K562 (cell line): ENCODE measurements around the gene DSTYK. TPM values are rescaled to one million over a fixed set of nuclear protein-coding genes. Genes with fewer than 3 reads are reported as not detected.
A peak's percentile ranks its signal among the peaks of the same experiment; 100 is the strongest.

ENCODE experiments used
- ATF7 ChIP-seq: fragments of 450-650 bp; IDR thresholded peaks from 2 replicates; pipeline ENCODE4 v1.7.1; 2014; ENCODE audit warnings: mild to moderate bottlenecking, moderate library complexity
- DPF2 ChIP-seq: fragments of 450-650 bp; IDR thresholded peaks from 2 replicates; pipeline ENCODE4 v1.6.1; 2016
- HDAC1 ChIP-seq, 2 experiments: fragments of 450-650 bp; IDR thresholded peaks; 2 replicates each; pipeline ENCODE4 v1.6.1; 2016 to 2017; ENCODE audit warnings: inconsistent platforms in 1 of 2, mild to moderate bottlenecking in 1 of 2, moderate library complexity in 1 of 2
- HMG20B ChIP-seq: fragments of 250-450 bp; sonication (Bioruptor Pico); IDR thresholded peaks from 2 replicates; pipeline ENCODE4 v1.5.0; 2021; ENCODE audit warnings: mild to moderate bottlenecking
- MAFG ChIP-seq: fragments of 450-650 bp; conservative IDR thresholded peaks from 2 replicates; pipeline ENCODE4 v1.6.1; 2016; ENCODE audit warnings: missing genetic modification characterization, missing compliant biosample characterization
- MEF2D ChIP-seq: conservative IDR thresholded peaks from 2 replicates; pipeline ENCODE4 v1.6.1; 2016; ENCODE audit warnings: low read depth, missing genetic modification characterization, missing compliant biosample characterization
- NR2C2 ChIP-seq, 2 experiments: fragments of 200-800 bp in 1 of 2; sonication (Bioruptor generic) in 1 of 2; sonication (generic) in 1 of 2; formaldehyde crosslinking in 1 of 2; IDR thresholded peaks; 2 replicates each; pipeline versions ENCODE4 v1.6.1 to v1.8.0; 2016 to 2022; ENCODE audit warnings: mild to moderate bottlenecking in 1 of 2, missing compliant biosample characterization in 1 of 2, missing genetic modification characterization in 1 of 2, missing genetic modification reagents in 1 of 2
- POLR2AphosphoS2 ChIP-seq: IDR thresholded peaks from 2 replicates; pipeline ENCODE4 v1.6.1; 2012; ENCODE audit warnings: low read length, improper control_type of control experiment
- PTBP1 ChIP-seq: fragments of 200-400 bp; formaldehyde crosslinking; IDR thresholded peaks from 2 replicates; pipeline ENCODE4 v1.6.1; 2017; ENCODE audit warnings: low read depth, low read length
- RBM14 ChIP-seq: fragments of 200-400 bp; formaldehyde crosslinking; IDR thresholded peaks from 2 replicates; pipeline ENCODE4 v1.6.1; 2018; ENCODE audit warnings: low read depth, mild to moderate bottlenecking, low read length, moderate library complexity, borderline replicate concordance; ENCODE audit not compliant: insufficient read depth
- SMARCA4 ChIP-seq: fragments of 450-650 bp; IDR thresholded peaks from 2 replicates; pipeline ENCODE4 v1.6.1; 2016
- SREBF2 ChIP-seq: sonication (generic); formaldehyde crosslinking; IDR thresholded peaks from 2 replicates; pipeline ENCODE4 v1.4.0; 2020; ENCODE audit warnings: mild to moderate bottlenecking, missing genetic modification reagents
- TOE1 ChIP-seq, 2 experiments: fragments of 450-650 bp in 1 of 2; sonication (generic) in 1 of 2; formaldehyde crosslinking in 1 of 2; IDR thresholded peaks; 2 replicates each; pipeline versions ENCODE4 v1.7.1 to v1.8.0; 2016 to 2022; ENCODE audit warnings: borderline replicate concordance in 2 of 2, mild to moderate bottlenecking in 2 of 2, antibody characterized with exemption in 1 of 2, inconsistent platforms in 1 of 2, low read depth in 1 of 2, missing genetic modification reagents in 1 of 2, moderate library complexity in 1 of 2
- ZNF407 ChIP-seq: fragments of 450-650 bp; IDR thresholded peaks from 2 replicates; pipeline ENCODE4 v1.6.1; 2016; ENCODE audit warnings: low read depth
- ZNF699 ChIP-seq: fragments of 250-450 bp; sonication (Bioruptor Pico); IDR thresholded peaks from 2 replicates; pipeline ENCODE4 v1.8.0; 2021; ENCODE audit warnings: mild to moderate bottlenecking, moderate library complexity; ENCODE audit not compliant: insufficient replicate concordance
- ZNF79 ChIP-seq: fragments of 250-450 bp; sonication (Bioruptor Pico); IDR thresholded peaks from 2 replicates; pipeline ENCODE4 v1.4.0; 2020; ENCODE audit warnings: low read depth, mild to moderate bottlenecking, moderate library complexity
- polyA plus RNA-seq, 8 experiments: library from polyadenylated mRNA; depleted of rRNA in 4 of 8; stranded (reverse) in 5 of 8; unstranded in 3 of 8; fragments of >200 nt; fragmentation: Nextera tagmentation in 2 of 8; fragmentation: Illumina TruSeq in 1 of 8; extraction: Ambion mirVana in 2 of 8; extraction: Trizol in 1 of 8; gene quantifications; 2 replicates each; pipeline versions ENCODE4 v1.2.1 to v1.2.3, GENCODE V29; 2011 to 2014; ENCODE audit warnings: inconsistent platforms in 1 of 8, missing spikeins in 1 of 8
- total RNA-seq, 7 experiments: library from RNA; depleted of rRNA in 6 of 7; stranded (reverse); fragments of >200 nt in 6 of 7; fragmentation: Illumina TruSeq in 2 of 7; extraction: Trizol in 2 of 7; gene quantifications; 2 replicates each; pipeline versions ENCODE4 v1.2.1 to v1.2.3, GENCODE V29; 2011 to 2021; ENCODE audit warnings: low replicate concordance in 1 of 7
- TF ChIP-seq, protein P1 (sequence below), 2 experiments: fragments of 450-650 bp in 1 of 2; sonication (generic) in 1 of 2; formaldehyde crosslinking in 1 of 2; IDR thresholded peaks in 1 of 2; conservative IDR thresholded peaks in 1 of 2; 2 replicates each; pipeline versions ENCODE4 v1.6.1 to v1.8.1; 2016 to 2023; ENCODE audit warnings: mild to moderate bottlenecking in 2 of 2, moderate library complexity in 2 of 2, inconsistent platforms in 1 of 2, missing genetic modification reagents in 1 of 2

DSTYK gene
- total and polyA plus RNA-seq, 9 of the 15 experiments (the other 6 are each of a cell fraction or from before 2014, with no cell fraction given), result 4.2 to 7.1 (median 6.2) TPM

DNA sequence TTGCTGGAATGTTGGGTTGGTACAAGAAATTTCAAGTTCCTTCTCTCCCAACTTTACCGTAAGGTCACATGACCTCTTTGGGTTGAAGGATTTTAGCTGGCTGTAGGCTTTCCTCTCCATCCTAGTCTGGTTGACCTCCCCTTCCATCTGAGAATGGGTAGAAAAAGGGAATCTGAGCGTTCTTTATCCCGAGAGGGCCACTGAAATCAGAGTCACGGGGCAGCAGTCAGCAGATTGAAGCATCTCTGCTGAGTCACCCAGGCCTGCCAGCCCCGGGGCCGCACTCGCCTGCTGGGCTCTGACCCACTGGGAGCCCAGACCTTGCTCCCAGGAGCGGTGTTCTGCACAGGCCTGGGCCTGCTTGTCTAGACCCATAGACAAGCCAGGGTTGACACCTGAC is 47.2 kb upstream of the DSTYK start (continued):
- TF ChIP-seq ZNF407 (no peak), TOE1 (IDR thresholded peaks at IDR 0.05; ENCODE audit: borderline replicate concordance) (peak; percentile 83; the same call in 1 of the 2 replicates), TOE1 (CRISPR knock-in tag; IDR thresholded peaks at IDR 0.05; ENCODE audit: borderline replicate concordance, low read depth) (no peak), ATF7 (0 out of 2 replicates have a peak, but pooled peaks have one; percentile 24), HDAC1 (IDR thresholded peaks at IDR 0.05) (0 out of 4 replicates have a peak, but pooled peaks of 1 of the 2 experiments have one; percentile 43), HMG20B (CRISPR knock-in tag) (0 out of 2 replicates have a peak, but pooled peaks have one; percentile 76), POLR2AphosphoS2 (no peak), MAFG (tag) (peak; percentile 88), MEF2D (tag) (0 out of 2 replicates have a peak, but pooled peaks have one; percentile 15), SREBF2 (CRISPR knock-in tag) (no peak), NR2C2 (CRISPR knock-in tag; IDR thresholded peaks at IDR 0.05) (no peak), NR2C2 (tag; IDR thresholded peaks at IDR 0.05) (peak; percentile 73), PTBP1 (no peak), DPF2 (peak; percentile 43; the same call in 1 of the 2 replicates), ZNF79 (CRISPR knock-in tag) (no peak), ZNF699 (CRISPR knock-in tag) (no peak), SMARCA4 (no peak), RBM14 (no peak)
- TF ChIP-seq, protein P1, sequence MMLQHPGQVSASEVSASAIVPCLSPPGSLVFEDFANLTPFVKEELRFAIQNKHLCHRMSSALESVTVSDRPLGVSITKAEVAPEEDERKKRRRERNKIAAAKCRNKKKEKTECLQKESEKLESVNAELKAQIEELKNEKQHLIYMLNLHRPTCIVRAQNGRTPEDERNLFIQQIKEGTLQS (IDR thresholded peaks at IDR 0.05), result peak; percentile 56
- TF ChIP-seq, protein P1 (CRISPR knock-in tag; conservative IDR thresholded peaks at IDR 0.05), result no peak
